ENCODE data around the gene UNC50. TPM values are rescaled to one million over a fixed set of nuclear protein-coding genes. Genes with fewer than 3 reads are reported as not detected.

UNC50 gene
- total RNA-seq, 6 experiments from 2014 or later, result 38.3 to 43.2 (median 41.6) TPM

- Mint-ChIP-seq H3K9me3 (no peaks in the 10 kb centered on the region), H3K36me3 (ENCODE audit: low read depth) (peaks cover 23% of the 10 kb centered on the region), H3K27ac (no peak overlapping the region), H3K4me3 (no peak overlapping the region), H3K4me1 (ENCODE audit: low read depth) (peaks cover 34% of the 10 kb centered on the region), H3K27me3 (ENCODE audit: insufficient read depth) (no peaks in the 10 kb centered on the region)
- TF ChIP-seq CTCF (IDR thresholded peaks at IDR 0.05), result no peak
- DNase-seq, result no peak
These were observed 3.3 kb upstream of the UNC50 start for GRCh38 chr2:98605076-98605475.

- H3K27me3 Mint-ChIP-seq (ENCODE audit: insufficient read depth), result no peaks in the 10 kb centered on the region
- H3K4me1 Mint-ChIP-seq (ENCODE audit: low read depth), result peaks cover 48% of the 10 kb centered on the region
- no peaks in the 10 kb centered on the region for H3K9me3 Mint-ChIP-seq
- no peak for DNase-seq
- TF ChIP-seq CTCF (IDR thresholded peaks at IDR 0.05), result no peak
- H3K36me3 Mint-ChIP-seq (ENCODE audit: low read depth), result peaks cover 31% of the 10 kb centered on the region
- no peak overlapping the region for H3K27ac Mint-ChIP-seq
- no peak overlapping the region; the same call in 1 of the 2 replicates for H3K4me3 Mint-ChIP-seq
These were observed 2.0 kb upstream of the UNC50 start for GRCh38 chr2:98606431-98606830.

GRCh38 chr2:98607104-98607503 is 1.3 kb upstream of the UNC50 start:
- Mint-ChIP-seq H3K27ac (peak overlapping the region; percentile 98), H3K4me1 (ENCODE audit: low read depth) (peaks cover 48% of the 10 kb centered on the region), H3K36me3 (ENCODE audit: low read depth) (peaks cover 32% of the 10 kb centered on the region), H3K4me3 (peak overlapping the region; percentile 93), H3K27me3 (ENCODE audit: insufficient read depth) (no peaks in the 10 kb centered on the region), H3K9me3 (no peaks in the 10 kb centered on the region)
- no peak for TF ChIP-seq CTCF (IDR thresholded peaks at IDR 0.05)
- no peak for DNase-seq

- Mint-ChIP-seq H3K27ac (peak overlapping the region; percentile 98), H3K27me3 (ENCODE audit: insufficient read depth) (no peaks in the 10 kb centered on the region), H3K36me3 (ENCODE audit: low read depth) (peaks cover 32% of the 10 kb centered on the region), H3K4me3 (peak overlapping the region; percentile 93), H3K4me1 (ENCODE audit: low read depth) (peaks cover 48% of the 10 kb centered on the region), H3K9me3 (no peaks in the 10 kb centered on the region)
- no peak for TF ChIP-seq CTCF (IDR thresholded peaks at IDR 0.05)
- no peak for DNase-seq
These were observed 661 bp upstream of the UNC50 start for GRCh38 chr2:98607741-98608115.

GRCh38 chr2:98608962-98609604 is 694 bp downstream of the UNC50 start:
- Mint-ChIP-seq H3K36me3 (ENCODE audit: low read depth) (peaks cover 42% of the 10 kb centered on the region), H3K4me3 (peak overlapping the region; percentile 93), H3K9me3 (no peaks in the 10 kb centered on the region), H3K4me1 (ENCODE audit: low read depth) (peaks cover 48% of the 10 kb centered on the region), H3K27ac (peak overlapping the region; percentile 98), H3K27me3 (ENCODE audit: insufficient read depth) (no peaks in the 10 kb centered on the region)
- peak; percentile 49 for DNase-seq
- no peak for TF ChIP-seq CTCF (IDR thresholded peaks at IDR 0.05)

Data from HFFc6 (cell line).